H1 (cell line): Measurements from ENCODE around the gene CHPF. TPM values are rescaled to one million over a fixed set of nuclear protein-coding genes. Genes with fewer than 3 reads are reported as not detected.

Source experiments
- CTCF ChIA-PET: fragments of 300-600 bp; sonication (Branson Sonifier 250); formaldehyde crosslinking; loops from one replicate; lab custom pipeline; 2021; ENCODE audit not compliant: partially characterized antibody; lab: Charles Lee
- POLR2A ChIA-PET: fragments of 300-600 bp; sonication (Branson Sonifier 250); formaldehyde crosslinking; loops from one replicate; lab custom pipeline; 2021; ENCODE audit warnings: inconsistent platforms; ENCODE audit not compliant: partially characterized antibody; lab: Charles Lee
- DNase-seq, 2 experiments: peaks; one replicate each; pipeline versions ENCODE4 v3.0.0 to v3.0.0-alpha.2; 2010 to 2022; ENCODE audit warnings: low spot score in 2 of 2, low read depth in 1 of 2, mixed read lengths in 1 of 2
- FAIRE-seq: peaks from 2 replicates; lab custom pipeline; 2011; peaks lifted over from hg19 to GRCh38; lab: Jason Lieb, UNC
- H2AFZ ChIP-seq: 2 replicates; pipeline ENCODE4 v1.8.1; 2012; ENCODE audit warnings: low read length, inconsistent platforms
- H2AK5ac ChIP-seq: 2 replicates; pipeline ENCODE4 v1.6.1; 2013; ENCODE audit warnings: low read depth, low read length
- H2BK120ac ChIP-seq: replicated peaks from 2 replicates; pipeline ENCODE3; 2013; ENCODE audit warnings: low read depth, low read length, inconsistent platforms
- H2BK12ac ChIP-seq: 2 replicates; pipeline ENCODE4 v1.6.1; 2013; ENCODE audit warnings: low read depth, low read length
- H2BK15ac ChIP-seq: 2 replicates; pipeline ENCODE4 v1.6.1; 2013; ENCODE audit warnings: low read length
- H2BK20ac ChIP-seq: 2 replicates; pipeline ENCODE4 v1.6.1; 2013; ENCODE audit warnings: low read length
- H2BK5ac ChIP-seq: 2 replicates; pipeline ENCODE4 v1.6.1; 2013; ENCODE audit warnings: low read depth, low read length
- H3K14ac ChIP-seq: 2 replicates; pipeline ENCODE4 v1.6.1; 2013; ENCODE audit warnings: inconsistent platforms; ENCODE audit not compliant: insufficient read length
- H3K18ac ChIP-seq: 2 replicates; pipeline ENCODE4 v1.6.1; 2013; ENCODE audit warnings: low read length; ENCODE audit errors: extremely low read depth
- H3K23ac ChIP-seq: 2 replicates; pipeline ENCODE4 v1.6.1; 2013; ENCODE audit warnings: inconsistent platforms; ENCODE audit not compliant: insufficient read length
- H3K23me2 ChIP-seq: 2 replicates; pipeline ENCODE4 v1.6.1; 2013; ENCODE audit warnings: low read depth, low read length
- H3K27ac ChIP-seq: 2 replicates; pipeline ENCODE4 v1.6.1; 2011; ENCODE audit warnings: low read depth, low read length, inconsistent platforms
- H3K27me3 ChIP-seq, 4 experiments: replicated peaks in 1 of 4; 1 replicate in 1 of 4; 2 replicates in 3 of 4; pipeline versions ENCODE4 v1.6.1 to v1.8.1; 2011 to 2013; ENCODE audit warnings: low read length in 3 of 4, mild to moderate bottlenecking in 3 of 4, inconsistent platforms in 2 of 4, mixed read lengths in 2 of 4, moderate library complexity in 1 of 4; ENCODE audit not compliant: control insufficient read depth in 3 of 4, insufficient read depth in 3 of 4; ENCODE audit errors: extremely low read depth in 1 of 4
- H3K36me3 ChIP-seq, 4 experiments: 2 replicates each; pipeline versions ENCODE4 v1.6.1 to v1.8.1; 2011 to 2013; ENCODE audit warnings: mild to moderate bottlenecking in 4 of 4, low read length in 3 of 4, moderate library complexity in 2 of 4, control low read depth in 1 of 4, inconsistent platforms in 1 of 4; ENCODE audit not compliant: insufficient read depth in 4 of 4, control insufficient read depth in 2 of 4
- H3K4ac ChIP-seq: replicated peaks from 2 replicates; pipeline ENCODE3; 2013; ENCODE audit warnings: low read length, low read depth, mixed read lengths, inconsistent platforms; ENCODE audit not compliant: insufficient read length
- H3K4me1 ChIP-seq, 4 experiments: replicated peaks in 1 of 4; 1 replicate in 1 of 4; 2 replicates in 3 of 4; pipeline versions ENCODE4 v1.6.1 to v1.8.1; 2011 to 2013; ENCODE audit warnings: low read length in 3 of 4, inconsistent platforms in 2 of 4, mixed read lengths in 1 of 4; ENCODE audit not compliant: insufficient read depth in 4 of 4, control insufficient read depth in 3 of 4
- H3K4me2 ChIP-seq, 2 experiments: 2 replicates each; pipeline versions ENCODE4 v1.6.1 to v1.8.1; 2011 to 2013; ENCODE audit warnings: low read depth in 2 of 2, low read length in 2 of 2, control low read depth in 1 of 2, inconsistent platforms in 1 of 2, mild to moderate bottlenecking in 1 of 2; ENCODE audit not compliant: insufficient read depth in 1 of 2
- H3K4me3 ChIP-seq, 4 experiments: fragments of 200-600, 300-600 bp in 1 of 4; sonication (generic), shearing (Covaris generic), sonication (Bioruptor Twin) in 1 of 4; 2 replicates each; pipeline versions ENCODE4 v1.5.1 to v1.8.1; 2011 to 2016; ENCODE audit warnings: low read length in 4 of 4, low read depth in 3 of 4, control low read depth in 2 of 4, inconsistent platforms in 2 of 4, mild to moderate bottlenecking in 2 of 4, mixed read lengths in 1 of 4, moderate library complexity in 1 of 4; ENCODE audit not compliant: insufficient read depth in 2 of 4; ENCODE audit errors: extremely low read depth in 1 of 4
- H3K56ac ChIP-seq: replicated peaks from 2 replicates; pipeline ENCODE3; 2013; ENCODE audit warnings: low read depth, mild to moderate bottlenecking, mixed read lengths, low read length, inconsistent platforms; ENCODE audit not compliant: insufficient read length
- H3K79me1 ChIP-seq: 2 replicates; pipeline ENCODE4 v1.6.1; 2013; ENCODE audit warnings: low read depth, low read length, control low read depth
- H3K79me2 ChIP-seq, 2 experiments: 2 replicates each; pipeline versions ENCODE4 v1.6.1 to v1.8.1; 2012 to 2013; ENCODE audit warnings: low read length in 2 of 2, mild to moderate bottlenecking in 2 of 2, inconsistent platforms in 1 of 2; ENCODE audit not compliant: insufficient read depth in 2 of 2, control insufficient read depth in 1 of 2
- H3K9ac ChIP-seq, 4 experiments: replicated peaks in 1 of 4; 1 replicate in 1 of 4; 2 replicates in 3 of 4; pipeline versions ENCODE4 v1.6.1 to v1.8.1; 2011 to 2013; ENCODE audit warnings: low read depth in 3 of 4, low read length in 3 of 4, control low read depth in 2 of 4, mild to moderate bottlenecking in 2 of 4, moderate library complexity in 2 of 4, inconsistent platforms in 1 of 4; ENCODE audit errors: extremely low read depth in 1 of 4
- H3K9me3 ChIP-seq, 2 experiments: 2 replicates each; pipeline versions ENCODE4 v1.6.1 to v1.8.1; 2012 to 2013; ENCODE audit warnings: mild to moderate bottlenecking in 2 of 2, moderate library complexity in 2 of 2, control low read depth in 1 of 2, inconsistent platforms in 1 of 2, low read depth in 1 of 2, low read length in 1 of 2, mixed read lengths in 1 of 2; ENCODE audit not compliant: insufficient read depth in 2 of 2
- H4K20me1 ChIP-seq, 2 experiments: replicated peaks in 1 of 2; 2 replicates each; pipeline versions ENCODE3 to v1.8.1; 2011 to 2013; ENCODE audit warnings: inconsistent platforms in 2 of 2, low read length in 2 of 2, mild to moderate bottlenecking in 1 of 2; ENCODE audit not compliant: insufficient read depth in 2 of 2, control insufficient read depth in 1 of 2
- H4K5ac ChIP-seq: 2 replicates; pipeline ENCODE4 v1.6.1; 2013; ENCODE audit warnings: low read length, low read depth, mixed read lengths, inconsistent platforms; ENCODE audit not compliant: insufficient read length
- H4K8ac ChIP-seq: 2 replicates; pipeline ENCODE4 v1.8.0; 2013; ENCODE audit warnings: mild to moderate bottlenecking, moderate library complexity, low read length, inconsistent platforms; ENCODE audit not compliant: insufficient read depth; ENCODE audit errors: extremely low read depth
- H4K91ac ChIP-seq: replicated peaks from 2 replicates; pipeline ENCODE3; 2013; ENCODE audit warnings: low read length, mixed read lengths, inconsistent platforms; ENCODE audit not compliant: insufficient read length
- BACH1 ChIP-seq: IDR thresholded peaks from 2 replicates; pipeline ENCODE4 v1.6.1; 2012; ENCODE audit warnings: low read length, improper control_type of control experiment
- BCL11A ChIP-seq, 2 experiments: IDR thresholded peaks; one replicate each; pipeline ENCODE4 v1.6.1; 2011; ENCODE audit warnings: low read depth in 2 of 2, low read length in 2 of 2, mild to moderate bottlenecking in 2 of 2
- CBX5 ChIP-seq: fragments of 300-800, 300-1000 bp; sonication (generic); IDR thresholded peaks from 2 replicates; pipeline ENCODE4 v1.7.1; 2016; ENCODE audit warnings: antibody characterized with exemption, low read length, low read depth
- CHD2 ChIP-seq: IDR thresholded peaks from 2 replicates; pipeline ENCODE4 v1.6.1; 2012; ENCODE audit warnings: low read length, improper control_type of control experiment
- GABPA ChIP-seq: IDR thresholded peaks from 2 replicates; pipeline ENCODE4 v1.6.1; 2011; ENCODE audit warnings: mild to moderate bottlenecking, low read length, moderate library complexity, borderline replicate concordance; ENCODE audit not compliant: insufficient read depth
- HDAC2 ChIP-seq, 2 experiments: fragments of 300-600 bp in 1 of 2; sonication (generic) in 1 of 2; IDR thresholded peaks; 2 replicates each; pipeline ENCODE4 v1.6.1; 2011 to 2012; ENCODE audit warnings: low read depth in 2 of 2, low read length in 2 of 2, mild to moderate bottlenecking in 2 of 2, moderate library complexity in 2 of 2, borderline replicate concordance in 1 of 2, inconsistent platforms in 1 of 2
- KDM5A ChIP-seq: fragments of 200-600 bp; IDR thresholded peaks from 2 replicates; pipeline ENCODE4 v1.7.1; 2012; ENCODE audit warnings: mild to moderate bottlenecking, low read length, inconsistent platforms, mixed read lengths
- NANOG ChIP-seq: IDR thresholded peaks from 2 replicates; pipeline ENCODE4 v1.6.1; 2011; ENCODE audit warnings: low read length, low read depth, mild to moderate bottlenecking, inconsistent platforms; ENCODE audit not compliant: insufficient read depth, poor library complexity, severe bottlenecking
- NRF1 ChIP-seq: IDR thresholded peaks from 2 replicates; pipeline ENCODE4 v1.6.1; 2011; ENCODE audit warnings: mild to moderate bottlenecking, low read depth, low read length, improper control_type of control experiment
- SRF ChIP-seq: IDR thresholded peaks from 2 replicates; pipeline ENCODE4 v1.6.1; 2011; ENCODE audit warnings: mild to moderate bottlenecking, low read depth, low read length, moderate library complexity
- ZNF274 ChIP-seq: IDR thresholded peaks from 2 replicates; pipeline ENCODE4 v1.7.0; 2012; ENCODE audit warnings: low read length, borderline replicate concordance; ENCODE audit errors: extremely low read depth
- WGBS, 2 experiments: shearing (Covaris generic) in 1 of 2; methylation state at CpG; one replicate each; pipeline versions ENCODE4 v1.1.6 to v1.1.7; 2013 to 2015; ENCODE audit warnings: low lambda C conversion rate in 2 of 2, mixed read lengths in 2 of 2, inconsistent platforms in 1 of 2, low coverage in 1 of 2, missing lambda C conversion rate in 1 of 2; ENCODE audit not compliant: insufficient replicate concordance in 2 of 2, insufficient coverage in 1 of 2, insufficient read length in 1 of 2; ENCODE audit errors: extremely low coverage in 1 of 2, missing lambda C conversion rate in 1 of 2; 5-methylcytosine and 5-hydroxymethylcytosine counted together
- polyA plus RNA-seq, 7 experiments: library from polyadenylated mRNA; depleted of rRNA in 3 of 7; stranded (reverse) in 5 of 7; unstranded in 2 of 7; fragments of >200 nt in 5 of 7; fragments of 200-250 nt in 2 of 7; gene quantifications; 1 replicate in 5 of 7; 2 replicates in 1 of 7; 4 replicates in 1 of 7; pipeline versions ENCODE4 v1.2.1 to v1.2.3, GENCODE V29; 2011 to 2013; ENCODE audit warnings: missing spikeins in 2 of 7, mixed read lengths in 2 of 7
- total RNA-seq: library from RNA; stranded (reverse); fragmentation: NEBNext Ultra II Directional; extraction: Animal tissue kit (Norgen Biotek cat#: 25700); gene quantifications from 2 replicates; pipeline ENCODE4 v1.2.1, GENCODE V29; 2021
- TF ChIP-seq, protein P1 (sequence below): IDR thresholded peaks from 2 replicates; pipeline ENCODE4 v1.6.1; 2012; ENCODE audit warnings: inconsistent platforms

Gene CHPF
- total and polyA plus RNA-seq, 2 of the 8 experiments (the other 6 are each of a cell fraction or from before 2014, with no cell fraction given) = 62.9 to 67.3 TPM

GRCh38 chr2:219527076-219527394, 16.6 kb downstream of the CHPF start:
- Histone ChIP-seq H2AFZ (no peak overlapping the region), H3K79me1 (no peaks in the 10 kb centered on the region), H3K9ac (no peak overlapping the region), H2BK5ac (no peak overlapping the region), H3K4me1 (peaks cover 0 to 20% (median 10%) of the 10 kb centered on the region in 4 experiments; a peak in 6 of 7 replicates), H3K14ac (no peak overlapping the region), H2AK5ac (no peak overlapping the region; the same call in 1 of the 2 replicates), H2BK12ac (peak overlapping the region; percentile 33; the same call in 1 of the 2 replicates), H2BK15ac (peak overlapping the region; percentile 95; the same call in 1 of the 2 replicates), H3K4me3 (no peak overlapping the region), H3K27ac (no peak overlapping the region), H3K9me3 (no peaks in the 10 kb centered on the region), H4K20me1 (no peaks in the 10 kb centered on the region), H4K5ac (no peak overlapping the region), H3K56ac (no peak overlapping the region), H4K91ac (no peak overlapping the region), H3K79me2 (no peaks in the 10 kb centered on the region), H3K4me2 (no peak overlapping the region), H3K36me3 (no peaks in the 10 kb centered on the region), H4K8ac (no peak overlapping the region), H3K27me3 (peaks cover 0 to 24% (median 12%) of the 10 kb centered on the region in 4 experiments; a peak in 6 of 7 replicates), H3K23ac (no peak overlapping the region), H3K18ac (no peak overlapping the region), H3K4ac (no peak overlapping the region), H3K23me2 (peaks cover 2% of the 10 kb centered on the region; the same call in 1 of the 2 replicates), H2BK120ac (no peak overlapping the region), H2BK20ac (no peak overlapping the region)
- FAIRE-seq (no peak), DNase-seq (no peak)
- ChIA-PET POLR2A (interaction anchor here (0.6 to 3.8 kb wide), 11 partner anchors 11 to 310 kb away, joined by 3 to 14 read pairs (median 3); partner anchors contain the start of genes CHPF and TMEM198), CTCF (interaction anchor here (0.8 to 113.1 kb wide), 15 partner anchors 5 to 469 kb away, joined by 3 to 7248 read pairs (median 5); partner anchors contain the start of genes ASIC4, CHPF, DES and GMPPA)
- TF ChIP-seq BACH1 = no peak
- TF ChIP-seq ZNF274 = no peak
- no peak for TF ChIP-seq BCL11A (IDR thresholded peaks at IDR 0.05; ENCODE audit: low read depth in 2 of 2, low read length in 2 of 2)
- no peak for TF ChIP-seq CBX5
- no peak for TF ChIP-seq CHD2
- TF ChIP-seq GABPA = no peak
- TF ChIP-seq HDAC2 (IDR thresholded peaks at IDR 0.05; ENCODE audit: borderline replicate concordance in 1 of 2, low read depth in 2 of 2, low read length in 2 of 2) = no peak
- no peak for TF ChIP-seq NANOG
- TF ChIP-seq KDM5A = no peak
- TF ChIP-seq NRF1 = no peak
- TF ChIP-seq SRF = no peak
- TF ChIP-seq, protein P1, sequence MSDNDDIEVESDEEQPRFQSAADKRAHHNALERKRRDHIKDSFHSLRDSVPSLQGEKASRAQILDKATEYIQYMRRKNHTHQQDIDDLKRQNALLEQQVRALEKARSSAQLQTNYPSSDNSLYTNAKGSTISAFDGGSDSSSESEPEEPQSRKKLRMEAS = no peak
- WGBS, 2 experiments = 88% methylated on average over 6 of the region's 6 CpGs; no CpG with 5 or more reads in 1 of the 2 experiments
